ENCODE measurements around the gene C19orf81. TPM values are rescaled to one million over a fixed set of nuclear protein-coding genes. Genes with fewer than 3 reads are reported as not detected.

Gene C19orf81
- polyA plus RNA-seq, 1 donor from 2014 or later, result 28.3 TPM

GRCh38 chr19:50664204-50664603 is 15.0 kb downstream of the C19orf81 start:
- Histone ChIP-seq H3K4me3 (ENCODE audit: low read length) (no peak overlapping the region), H2AFZ (ENCODE audit: low read depth, low read length) (no peak overlapping the region), H3F3A (ENCODE audit: insufficient read depth, low read length, poor library complexity, severe bottlenecking) (no peaks in the 10 kb centered on the region), H3K9ac (ENCODE audit: low read length) (no peak overlapping the region), H4K20me1 (ENCODE audit: insufficient read depth) (no peaks in the 10 kb centered on the region), H3K79me2 (replicated peaks; ENCODE audit: insufficient read depth, low read length) (no peaks in the 10 kb centered on the region), H3K4me2 (ENCODE audit: low read length) (no peak overlapping the region), H3K9me3 (ENCODE audit: low read length) (no peaks in the 10 kb centered on the region), H3K36me3 (ENCODE audit: insufficient read depth, low read length) (no peaks in the 10 kb centered on the region), H3K27me3 (ENCODE audit: insufficient read depth, low read depth, low read length) (peaks cover 12% of the 10 kb centered on the region), H3K27ac (ENCODE audit: low read length) (no peak overlapping the region), H3K9me2 (ENCODE audit: insufficient read depth, low read length) (no peaks in the 10 kb centered on the region)
- no peak for TF ChIP-seq REST (IDR thresholded peaks at IDR 0.05; ENCODE audit: borderline replicate concordance)
- TF ChIP-seq EZH2 (IDR thresholded peaks at IDR 0.05; ENCODE audit: borderline replicate concordance, insufficient read depth, low read length, poor library complexity, severe bottlenecking), result no peak
- TF ChIP-seq EP300 (conservative IDR thresholded peaks at IDR 0.05; ENCODE audit: poor library complexity, severe bottlenecking), result no peak
- TF ChIP-seq RAD21 (conservative IDR thresholded peaks at IDR 0.05), result no peak
- TF ChIP-seq, protein P1, sequence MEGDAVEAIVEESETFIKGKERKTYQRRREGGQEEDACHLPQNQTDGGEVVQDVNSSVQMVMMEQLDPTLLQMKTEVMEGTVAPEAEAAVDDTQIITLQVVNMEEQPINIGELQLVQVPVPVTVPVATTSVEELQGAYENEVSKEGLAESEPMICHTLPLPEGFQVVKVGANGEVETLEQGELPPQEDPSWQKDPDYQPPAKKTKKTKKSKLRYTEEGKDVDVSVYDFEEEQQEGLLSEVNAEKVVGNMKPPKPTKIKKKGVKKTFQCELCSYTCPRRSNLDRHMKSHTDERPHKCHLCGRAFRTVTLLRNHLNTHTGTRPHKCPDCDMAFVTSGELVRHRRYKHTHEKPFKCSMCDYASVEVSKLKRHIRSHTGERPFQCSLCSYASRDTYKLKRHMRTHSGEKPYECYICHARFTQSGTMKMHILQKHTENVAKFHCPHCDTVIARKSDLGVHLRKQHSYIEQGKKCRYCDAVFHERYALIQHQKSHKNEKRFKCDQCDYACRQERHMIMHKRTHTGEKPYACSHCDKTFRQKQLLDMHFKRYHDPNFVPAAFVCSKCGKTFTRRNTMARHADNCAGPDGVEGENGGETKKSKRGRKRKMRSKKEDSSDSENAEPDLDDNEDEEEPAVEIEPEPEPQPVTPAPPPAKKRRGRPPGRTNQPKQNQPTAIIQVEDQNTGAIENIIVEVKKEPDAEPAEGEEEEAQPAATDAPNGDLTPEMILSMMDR (IDR thresholded peaks at IDR 0.05; ENCODE audit: poor library complexity, severe bottlenecking), result no peak
- no peak for TF ChIP-seq SMC3 (conservative IDR thresholded peaks at IDR 0.05; ENCODE audit: poor library complexity)
- TF ChIP-seq TAF1 (IDR thresholded peaks at IDR 0.05; ENCODE audit: low read depth), result no peak
- no peak for TF ChIP-seq MXI1 (conservative IDR thresholded peaks at IDR 0.05; ENCODE audit: poor library complexity, severe bottlenecking)
- no peak for TF ChIP-seq POLR2AphosphoS5 (IDR thresholded peaks at IDR 0.05)

- H3K4me3 ChIP-seq (ENCODE audit: low read length), result no peak overlapping the region
- H2AFZ ChIP-seq (ENCODE audit: low read depth, low read length), result no peak overlapping the region
- H3K36me3 ChIP-seq (ENCODE audit: insufficient read depth, low read length), result no peaks in the 10 kb centered on the region
- no peak overlapping the region for H3K9ac ChIP-seq (ENCODE audit: low read length)
- no peaks in the 10 kb centered on the region for H3K9me2 ChIP-seq (ENCODE audit: insufficient read depth, low read length)
- H3F3A ChIP-seq (ENCODE audit: insufficient read depth, low read length, poor library complexity, severe bottlenecking), result no peaks in the 10 kb centered on the region
- TF ChIP-seq SMC3 (conservative IDR thresholded peaks at IDR 0.05; ENCODE audit: poor library complexity) (no peak), RAD21 (conservative IDR thresholded peaks at IDR 0.05) (no peak), REST (IDR thresholded peaks at IDR 0.05; ENCODE audit: borderline replicate concordance) (no peak), MXI1 (conservative IDR thresholded peaks at IDR 0.05; ENCODE audit: poor library complexity, severe bottlenecking) (no peak), POLR2AphosphoS5 (IDR thresholded peaks at IDR 0.05) (no peak), EZH2 (IDR thresholded peaks at IDR 0.05; ENCODE audit: borderline replicate concordance, insufficient read depth, low read length, poor library complexity, severe bottlenecking) (no peak), EP300 (conservative IDR thresholded peaks at IDR 0.05; ENCODE audit: poor library complexity, severe bottlenecking) (no peak), TAF1 (IDR thresholded peaks at IDR 0.05; ENCODE audit: low read depth) (no peak)
- TF ChIP-seq, protein P1 (IDR thresholded peaks at IDR 0.05; ENCODE audit: poor library complexity, severe bottlenecking), result no peak
- H3K79me2 ChIP-seq (replicated peaks; ENCODE audit: insufficient read depth, low read length), result no peaks in the 10 kb centered on the region
- peaks cover 14% of the 10 kb centered on the region for H3K27me3 ChIP-seq (ENCODE audit: insufficient read depth, low read depth, low read length)
- H3K9me3 ChIP-seq (ENCODE audit: low read length), result no peaks in the 10 kb centered on the region
- no peaks in the 10 kb centered on the region for H4K20me1 ChIP-seq (ENCODE audit: insufficient read depth)
- no peak overlapping the region for H3K4me2 ChIP-seq (ENCODE audit: low read length)
- H3K27ac ChIP-seq (ENCODE audit: low read length), result no peak overlapping the region
Observed at GRCh38 chr19:50666346-50667176, 17.3 kb downstream of the C19orf81 start.
